Ovary (tissue), 3 donors: ENCODE results near the gene CETN2.

Experiments used
- CTCF ChIP-seq, 3 donors: fragments of 450-650 bp in 2 of 3; fragments of 200-600 bp in 1 of 3; IDR thresholded peaks; one replicate each; pipeline versions ENCODE4 v1.5.1 to v1.8.0; 2016 to 2022; ENCODE audit warnings: antibody characterized with exemption in 3 of 3, mild to moderate bottlenecking in 1 of 3
- POLR2A ChIP-seq: fragments of 450-650 bp; IDR thresholded peaks from one replicate; pipeline ENCODE4 v1.6.1; 2017; ENCODE audit warnings: antibody characterized with exemption, mild to moderate bottlenecking, moderate library complexity
- donor health status: DM: no; HTN: no; CAD: no.

- no peak for TF ChIP-seq POLR2A
- TF ChIP-seq CTCF (IDR thresholded peaks at IDR 0.05), result no peak
Measured at GRCh38 chrX:152844256-152844655, 13.7 kb upstream of the CETN2 start.
